ENCODE results near the gene HSPA1L.

The HSPA1L gene

DNA sequence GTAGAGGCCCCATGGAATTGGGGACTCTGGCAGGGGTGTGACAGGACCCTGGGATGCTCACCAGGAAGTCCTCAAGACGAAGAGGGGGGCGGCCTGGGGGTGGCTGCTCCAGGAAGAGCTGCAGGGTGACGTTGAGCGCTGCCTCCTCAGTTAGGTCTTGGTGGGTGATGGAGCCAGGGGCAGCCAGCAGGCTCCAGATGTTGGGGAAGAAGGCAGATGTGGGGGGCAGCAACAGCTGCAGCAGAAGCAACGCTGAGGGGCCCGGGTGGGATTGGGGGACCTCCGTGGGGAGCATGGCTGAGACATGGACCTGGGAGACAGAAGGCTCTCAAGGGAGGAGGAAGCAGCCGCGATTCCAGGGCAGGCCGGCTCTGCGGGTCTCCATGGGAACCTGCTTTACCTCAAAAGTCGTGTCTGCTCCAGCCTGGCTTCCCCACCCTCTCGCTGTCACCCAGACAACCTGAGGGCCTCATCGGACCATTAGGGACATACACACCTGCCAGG lies 38.5 kb downstream of the HSPA1L start:
- no peaks in the 10 kb centered on the region for H3K9me3 ChIP-seq (ENCODE audit: control insufficient read depth in 1 of 2, low read length in 2 of 2)
- no peaks in the 10 kb centered on the region for H3K27me3 ChIP-seq (ENCODE audit: control insufficient read depth in 1 of 2, insufficient read depth in 2 of 2, low read length in 2 of 2)
- H3K36me3 ChIP-seq (ENCODE audit: control insufficient read depth in 1 of 2, insufficient read depth in 2 of 2, low read length in 2 of 2): peaks cover 16 to 30% of the 10 kb centered on the region in 2 donors
- peak overlapping the region; percentile 57 to 68 for H3K9ac ChIP-seq (ENCODE audit: low read depth in 1 of 2, low read length in 2 of 2)
- H3K27ac ChIP-seq (ENCODE audit: low read depth, low read length): peak overlapping the region; percentile 65
- peaks cover 32 to 35% of the 10 kb centered on the region in 2 donors for H3K4me1 ChIP-seq (ENCODE audit: control insufficient read depth in 1 of 2, insufficient read depth in 2 of 2, low read length in 2 of 2)
- peak overlapping the region; percentile 37 to 48 for H3K4me3 ChIP-seq (ENCODE audit: low read depth in 1 of 2, low read length in 2 of 2)

DNA sequence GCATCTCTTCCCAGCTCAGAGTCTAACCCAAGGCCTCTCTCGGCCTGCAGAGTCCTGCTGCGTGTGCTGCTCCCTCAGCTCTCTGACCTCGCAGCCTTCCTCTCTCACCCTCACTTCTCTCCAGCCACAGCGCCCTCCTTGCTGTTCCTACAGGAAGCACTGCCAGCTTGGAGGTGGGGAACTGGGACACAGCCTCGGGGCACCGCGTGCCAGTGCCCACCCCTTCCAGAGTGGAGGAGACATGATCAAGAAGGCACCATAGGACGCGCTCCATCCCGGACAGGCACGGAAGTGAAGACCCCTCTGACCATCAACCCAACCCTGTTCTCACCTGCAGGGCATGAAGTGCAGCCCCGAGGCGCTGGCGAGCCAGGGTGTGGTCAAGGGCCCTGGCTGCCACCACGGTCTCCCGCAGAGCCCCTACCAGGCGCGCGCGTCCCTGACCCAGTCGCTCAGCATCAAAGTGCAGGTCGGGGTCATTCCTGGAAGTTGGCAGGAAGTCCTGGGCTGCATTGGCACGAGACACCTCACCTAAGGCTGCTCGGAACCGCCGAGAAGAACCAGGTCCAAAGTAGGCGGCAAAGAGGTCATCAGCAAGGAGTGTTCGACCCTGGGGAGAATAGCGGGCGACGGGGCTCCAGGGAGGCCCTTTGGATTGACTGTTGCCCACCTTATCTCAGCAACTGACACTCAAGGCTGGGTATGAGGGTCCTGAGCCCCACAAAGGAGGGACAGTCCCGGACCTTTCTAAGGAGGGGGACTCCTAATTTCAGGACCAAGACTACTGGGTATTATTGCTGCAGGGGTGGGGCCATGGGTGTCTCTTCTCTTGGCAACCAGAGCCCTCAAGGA lies 39.2 kb downstream of the HSPA1L start:
- Histone ChIP-seq H3K4me1 (ENCODE audit: control insufficient read depth in 1 of 2, insufficient read depth in 2 of 2, low read length in 2 of 2) (peaks cover 32 to 35% of the 10 kb centered on the region in 2 donors), H3K9ac (ENCODE audit: low read depth in 1 of 2, low read length in 2 of 2) (peak overlapping the region; percentile 57 to 68), H3K4me3 (ENCODE audit: low read depth in 1 of 2, low read length in 2 of 2) (peak overlapping the region; percentile 37 to 48), H3K36me3 (ENCODE audit: control insufficient read depth in 1 of 2, insufficient read depth in 2 of 2, low read length in 2 of 2) (peaks cover 11 to 23% of the 10 kb centered on the region in 2 donors), H3K9me3 (ENCODE audit: control insufficient read depth in 1 of 2, low read length in 2 of 2) (no peaks in the 10 kb centered on the region), H3K27ac (ENCODE audit: low read depth, low read length) (no peak overlapping the region), H3K27me3 (ENCODE audit: control insufficient read depth in 1 of 2, insufficient read depth in 2 of 2, low read length in 2 of 2) (no peaks in the 10 kb centered on the region)

DNA sequence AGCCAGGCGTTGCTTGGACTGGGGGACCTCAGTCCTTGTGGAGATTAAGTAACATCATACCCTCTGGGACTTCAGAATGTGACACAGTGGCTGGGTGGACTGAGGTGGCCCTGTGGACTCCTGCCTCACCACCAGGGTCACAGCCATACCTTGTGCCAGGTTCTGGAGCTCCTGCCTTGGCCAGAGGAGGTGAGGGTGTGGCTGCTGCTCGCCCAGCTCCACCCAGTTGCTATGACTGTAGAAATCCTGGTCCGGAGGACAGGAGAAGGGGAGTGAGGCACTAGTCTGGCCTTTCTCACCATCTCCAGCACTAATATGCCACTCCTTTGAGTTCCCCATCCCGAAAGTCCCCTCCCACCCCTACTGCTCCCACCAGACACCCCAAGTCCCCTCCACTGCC lies 39.9 kb downstream of the HSPA1L start:
- H3K36me3 ChIP-seq (ENCODE audit: control insufficient read depth in 1 of 2, insufficient read depth in 2 of 2, low read length in 2 of 2): peaks cover 4 to 16% of the 10 kb centered on the region in 2 donors
- no peak overlapping the region for H3K27ac ChIP-seq (ENCODE audit: low read depth, low read length)
- peak overlapping the region; percentile 33 to 68 for H3K9ac ChIP-seq (ENCODE audit: low read depth in 1 of 2, low read length in 2 of 2)
- H3K27me3 ChIP-seq (ENCODE audit: control insufficient read depth in 1 of 2, insufficient read depth in 2 of 2, low read length in 2 of 2): no peaks in the 10 kb centered on the region
- peaks cover 32 to 35% of the 10 kb centered on the region in 2 donors for H3K4me1 ChIP-seq (ENCODE audit: control insufficient read depth in 1 of 2, insufficient read depth in 2 of 2, low read length in 2 of 2)
- peak overlapping the region in 1 of 2 donors; percentile 5 for H3K4me3 ChIP-seq (ENCODE audit: low read depth in 1 of 2, low read length in 2 of 2)
- H3K9me3 ChIP-seq (ENCODE audit: control insufficient read depth in 1 of 2, low read length in 2 of 2): no peaks in the 10 kb centered on the region

DNA sequence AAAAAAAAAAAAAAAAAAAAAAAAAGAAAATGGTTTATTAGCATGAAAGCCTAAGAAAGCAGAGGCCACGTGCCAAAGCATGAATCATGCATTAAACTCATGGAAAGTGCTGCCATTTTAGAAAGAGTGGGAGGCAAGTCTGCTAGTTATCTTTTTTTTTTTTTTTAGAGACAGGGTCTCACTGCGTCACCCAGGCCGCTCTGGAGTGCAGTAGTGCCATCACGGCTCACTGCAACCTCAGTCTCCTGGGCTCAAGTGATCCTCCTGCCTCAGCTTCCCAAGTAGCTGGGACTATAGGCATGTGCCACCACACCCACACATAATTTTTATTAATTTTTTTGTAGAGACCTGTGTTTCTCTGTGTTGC lies 43.1 kb downstream of the HSPA1L start:
- Histone ChIP-seq H3K36me3 (ENCODE audit: control insufficient read depth in 1 of 2, insufficient read depth in 2 of 2, low read length in 2 of 2) (no peaks in the 10 kb centered on the region), H3K9me3 (ENCODE audit: control insufficient read depth in 1 of 2, low read length in 2 of 2) (no peaks in the 10 kb centered on the region), H3K9ac (ENCODE audit: low read depth in 1 of 2, low read length in 2 of 2) (no peak overlapping the region), H3K4me3 (ENCODE audit: low read depth in 1 of 2, low read length in 2 of 2) (no peak overlapping the region), H3K27me3 (ENCODE audit: control insufficient read depth in 1 of 2, insufficient read depth in 2 of 2, low read length in 2 of 2) (no peaks in the 10 kb centered on the region), H3K27ac (ENCODE audit: low read depth, low read length) (no peak overlapping the region), H3K4me1 (ENCODE audit: control insufficient read depth in 1 of 2, insufficient read depth in 2 of 2, low read length in 2 of 2) (peaks cover 26 to 31% of the 10 kb centered on the region in 2 donors)

DNA sequence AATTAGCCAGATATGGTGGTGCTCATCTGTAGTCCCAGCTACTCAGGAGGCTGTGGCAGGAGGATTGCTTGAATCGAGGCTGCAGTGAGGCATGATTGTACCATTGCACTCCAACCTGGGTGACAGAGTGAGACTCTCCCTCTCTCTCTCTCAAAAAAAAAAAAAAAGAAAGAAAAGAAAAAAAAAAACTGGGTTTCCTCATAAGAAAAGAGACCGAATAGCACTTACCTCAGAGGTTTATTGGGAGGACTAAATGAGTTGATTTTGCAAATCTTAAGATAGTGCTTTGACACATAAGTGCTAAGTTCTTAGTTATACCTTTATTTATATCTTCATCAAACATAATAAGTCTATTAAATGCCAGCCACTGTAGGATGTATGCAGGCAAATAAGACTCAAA lies 44.2 kb downstream of the HSPA1L start:
- Histone ChIP-seq H3K4me1 (ENCODE audit: control insufficient read depth in 1 of 2, insufficient read depth in 2 of 2, low read length in 2 of 2) (peaks cover 15 to 30% of the 10 kb centered on the region in 2 donors), H3K9me3 (ENCODE audit: control insufficient read depth in 1 of 2, low read length in 2 of 2) (no peaks in the 10 kb centered on the region), H3K27me3 (ENCODE audit: control insufficient read depth in 1 of 2, insufficient read depth in 2 of 2, low read length in 2 of 2) (no peaks in the 10 kb centered on the region)

DNA sequence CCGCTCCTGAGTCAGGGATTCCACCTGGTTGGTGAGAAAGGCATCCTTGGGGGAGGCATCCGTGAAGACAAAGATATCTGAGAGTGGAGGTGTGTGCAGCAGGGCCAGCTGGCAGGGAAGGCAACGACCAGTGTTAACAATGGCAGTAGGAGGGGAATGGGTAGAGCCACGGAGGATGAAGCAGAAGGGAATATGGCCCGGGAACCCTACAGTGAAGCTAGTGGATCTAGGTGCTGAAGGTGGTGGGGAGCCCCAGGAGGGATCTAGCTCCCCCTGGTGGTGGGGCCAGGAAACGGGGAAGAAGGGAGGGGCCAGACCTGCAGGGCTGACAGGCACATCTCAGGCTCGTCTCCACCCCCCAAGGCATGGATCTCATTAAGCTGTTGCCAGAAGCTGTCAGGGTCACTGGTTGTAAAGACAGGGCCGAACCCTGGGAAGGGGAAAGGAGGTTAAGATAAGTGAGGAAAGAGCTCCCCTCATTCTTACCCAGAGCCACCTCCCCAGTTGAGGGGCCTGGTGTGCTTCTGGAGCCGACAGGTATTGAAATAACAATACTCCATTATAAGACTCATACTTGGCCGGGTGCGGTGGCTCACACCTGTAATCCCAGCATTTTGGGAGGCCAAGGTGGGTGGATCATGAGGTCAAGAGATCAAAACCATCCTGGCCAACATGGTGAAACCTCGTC lies 45.3 kb downstream of the HSPA1L start:
- peaks cover 5 to 24% of the 10 kb centered on the region in 2 donors for H3K4me1 ChIP-seq (ENCODE audit: control insufficient read depth in 1 of 2, insufficient read depth in 2 of 2, low read length in 2 of 2)
- no peak overlapping the region for H3K4me3 ChIP-seq (ENCODE audit: low read depth in 1 of 2, low read length in 2 of 2)
- H3K9me3 ChIP-seq (ENCODE audit: control insufficient read depth in 1 of 2, low read length in 2 of 2): no peaks in the 10 kb centered on the region
- no peaks in the 10 kb centered on the region for H3K27me3 ChIP-seq (ENCODE audit: control insufficient read depth in 1 of 2, insufficient read depth in 2 of 2, low read length in 2 of 2)
- no peak overlapping the region for H3K27ac ChIP-seq (ENCODE audit: low read depth, low read length)
- H3K9ac ChIP-seq (ENCODE audit: low read depth in 1 of 2, low read length in 2 of 2): no peak overlapping the region
- H3K36me3 ChIP-seq (ENCODE audit: control insufficient read depth in 1 of 2, insufficient read depth in 2 of 2, low read length in 2 of 2): no peaks in the 10 kb centered on the region

More for the DNA sequence above, 44.2 kb downstream of the HSPA1L start:
- Histone ChIP-seq H3K4me3 (ENCODE audit: low read depth in 1 of 2, low read length in 2 of 2) (no peak overlapping the region), H3K27ac (ENCODE audit: low read depth, low read length) (no peak overlapping the region), H3K9ac (ENCODE audit: low read depth in 1 of 2, low read length in 2 of 2) (no peak overlapping the region), H3K36me3 (ENCODE audit: control insufficient read depth in 1 of 2, insufficient read depth in 2 of 2, low read length in 2 of 2) (no peaks in the 10 kb centered on the region)

DNA sequence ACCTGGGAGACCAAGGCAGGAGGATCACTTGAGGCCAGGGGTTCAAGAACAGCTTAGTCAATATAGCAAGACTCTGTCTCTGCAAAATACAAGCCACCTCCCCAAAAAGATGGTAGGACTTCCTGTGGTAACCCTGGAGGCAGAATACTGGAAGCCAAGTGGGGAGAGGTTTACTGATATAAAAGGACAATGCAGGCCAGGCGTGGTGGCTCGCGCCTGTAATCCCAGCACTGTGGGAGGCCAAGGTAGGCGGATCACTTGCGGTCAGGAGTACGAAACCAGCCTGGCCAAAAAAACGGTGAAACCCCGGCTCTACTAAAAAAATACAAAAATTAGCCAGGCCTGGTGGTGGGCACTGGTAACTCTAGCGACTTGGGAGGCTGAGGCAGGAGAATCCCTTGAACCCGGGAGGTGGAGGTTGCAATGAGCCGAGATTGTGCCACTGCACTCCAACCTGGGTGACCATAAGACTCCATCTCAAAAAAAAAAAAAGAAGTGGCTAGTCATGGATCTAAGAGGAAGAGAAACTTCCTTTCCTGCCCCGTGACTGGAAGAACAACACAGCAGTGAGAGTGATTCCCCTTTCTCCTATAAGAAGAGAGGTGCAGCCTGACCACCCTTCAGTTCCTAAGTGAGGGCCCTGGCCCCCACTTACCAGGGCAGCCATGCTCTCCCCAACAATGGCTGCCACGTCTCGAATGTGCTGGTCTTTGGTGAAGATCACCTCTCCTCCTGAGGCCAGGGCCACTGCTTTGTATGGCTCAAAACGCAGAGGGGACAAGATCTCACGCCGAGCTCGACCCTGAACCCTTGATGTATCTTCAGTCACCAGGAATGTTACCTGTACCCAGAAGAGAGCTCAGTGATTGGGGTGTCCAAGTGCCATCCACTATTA lies 46.5 kb downstream of the HSPA1L start:
- Histone ChIP-seq H3K4me3 (ENCODE audit: low read depth in 1 of 2, low read length in 2 of 2) (no peak overlapping the region), H3K27ac (ENCODE audit: low read depth, low read length) (no peak overlapping the region), H3K4me1 (ENCODE audit: control insufficient read depth in 1 of 2, insufficient read depth in 2 of 2, low read length in 2 of 2) (peaks cover 11 to 35% of the 10 kb centered on the region in 2 donors), H3K27me3 (ENCODE audit: control insufficient read depth in 1 of 2, insufficient read depth in 2 of 2, low read length in 2 of 2) (no peaks in the 10 kb centered on the region), H3K9ac (ENCODE audit: low read depth in 1 of 2, low read length in 2 of 2) (no peak overlapping the region), H3K36me3 (ENCODE audit: control insufficient read depth in 1 of 2, insufficient read depth in 2 of 2, low read length in 2 of 2) (peaks cover 0 to 3% of the 10 kb centered on the region in 2 donors), H3K9me3 (ENCODE audit: control insufficient read depth in 1 of 2, low read length in 2 of 2) (no peaks in the 10 kb centered on the region)

DNA sequence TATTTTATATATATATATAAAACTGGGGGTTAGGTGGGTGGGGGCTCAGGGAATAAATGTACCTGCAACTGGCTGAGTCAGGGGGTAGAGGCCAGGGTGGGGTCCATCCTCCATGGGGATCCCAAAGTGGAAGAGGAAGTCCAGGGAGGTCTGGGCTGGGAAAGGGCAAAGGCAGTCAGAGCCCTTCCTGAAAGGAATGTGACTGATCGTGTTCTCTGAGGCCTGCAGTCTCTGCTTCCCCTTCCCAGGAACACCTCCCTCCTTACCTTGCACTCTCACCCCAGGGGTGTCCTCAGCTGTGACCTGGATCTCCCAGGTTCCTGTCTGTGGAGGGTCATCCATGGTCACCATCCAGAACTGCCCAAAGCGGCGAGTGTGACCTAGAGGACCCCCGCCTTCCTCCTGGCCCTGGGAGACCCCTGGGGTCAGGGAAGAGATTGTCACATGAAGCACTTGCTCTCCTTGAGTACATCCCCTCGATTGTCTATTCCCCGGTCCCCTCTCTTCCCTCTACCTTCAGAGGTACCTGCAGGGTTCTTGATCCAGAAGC lies 47.9 kb downstream of the HSPA1L start:
- H3K4me1 ChIP-seq (ENCODE audit: control insufficient read depth in 1 of 2, insufficient read depth in 2 of 2, low read length in 2 of 2): peaks cover 21 to 35% of the 10 kb centered on the region in 2 donors
- peaks cover 0 to 7% of the 10 kb centered on the region in 2 donors for H3K36me3 ChIP-seq (ENCODE audit: control insufficient read depth in 1 of 2, insufficient read depth in 2 of 2, low read length in 2 of 2)
- no peak overlapping the region for H3K4me3 ChIP-seq (ENCODE audit: low read depth in 1 of 2, low read length in 2 of 2)
- H3K9ac ChIP-seq (ENCODE audit: low read depth in 1 of 2, low read length in 2 of 2): peak overlapping the region in 1 of 2 donors; percentile 10
- H3K9me3 ChIP-seq (ENCODE audit: control insufficient read depth in 1 of 2, low read length in 2 of 2): no peaks in the 10 kb centered on the region
- no peak overlapping the region for H3K27ac ChIP-seq (ENCODE audit: low read depth, low read length)
- no peaks in the 10 kb centered on the region for H3K27me3 ChIP-seq (ENCODE audit: control insufficient read depth in 1 of 2, insufficient read depth in 2 of 2, low read length in 2 of 2)

DNA sequence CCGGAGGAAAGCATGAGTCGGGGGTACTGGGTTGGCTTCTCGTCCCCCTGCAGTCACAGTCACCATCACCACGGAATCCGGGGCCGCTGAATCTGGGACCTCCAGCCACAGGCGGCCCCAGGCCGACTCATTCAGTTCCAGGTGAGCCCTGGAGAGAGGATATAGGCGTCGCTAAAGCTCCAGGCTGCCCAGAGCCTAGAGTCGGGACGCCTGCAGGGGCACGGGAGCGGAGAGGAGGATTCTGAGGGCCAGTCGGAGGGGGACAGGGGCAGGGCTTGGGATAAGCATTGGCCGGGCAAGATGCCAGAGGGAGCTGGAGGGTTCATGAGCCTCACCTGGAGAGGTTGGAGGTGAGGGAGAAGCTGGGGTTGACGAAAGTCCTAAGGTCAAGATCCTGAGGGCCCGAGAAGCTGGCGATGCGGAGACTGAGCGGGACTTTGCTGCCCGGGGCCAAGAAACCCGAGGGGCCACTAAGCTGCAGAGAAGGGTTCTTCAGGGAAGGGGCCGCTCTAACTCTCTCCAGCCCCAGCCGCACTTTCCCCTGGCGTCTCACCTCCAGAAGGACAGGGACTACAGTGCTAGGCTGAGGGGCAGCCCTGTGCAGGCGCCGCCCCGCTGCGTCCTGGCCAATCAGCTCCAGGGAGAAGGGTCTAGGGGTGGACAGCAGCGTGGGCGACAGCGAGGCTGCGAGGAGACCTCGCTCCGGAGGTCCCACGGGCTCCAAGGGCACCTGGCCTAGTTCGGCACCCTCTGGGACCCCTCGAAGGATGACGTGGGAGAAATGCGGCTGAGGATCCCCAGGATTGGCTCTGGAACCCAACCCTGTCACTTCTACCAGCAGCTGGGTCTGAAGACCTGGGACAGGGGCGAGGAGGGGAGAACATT lies 48.9 kb downstream of the HSPA1L start:
- no peaks in the 10 kb centered on the region for H3K9me3 ChIP-seq (ENCODE audit: control insufficient read depth in 1 of 2, low read length in 2 of 2)
- peak overlapping the region; percentile 41 to 65 for H3K4me3 ChIP-seq (ENCODE audit: low read depth in 1 of 2, low read length in 2 of 2)
- peaks cover 0 to 14% of the 10 kb centered on the region in 2 donors for H3K36me3 ChIP-seq (ENCODE audit: control insufficient read depth in 1 of 2, insufficient read depth in 2 of 2, low read length in 2 of 2)
- H3K27me3 ChIP-seq (ENCODE audit: control insufficient read depth in 1 of 2, insufficient read depth in 2 of 2, low read length in 2 of 2): no peaks in the 10 kb centered on the region
- H3K9ac ChIP-seq (ENCODE audit: low read depth in 1 of 2, low read length in 2 of 2): peak overlapping the region; percentile 47 to 77
- H3K27ac ChIP-seq (ENCODE audit: low read depth, low read length): no peak overlapping the region
- peaks cover 29 to 40% of the 10 kb centered on the region in 2 donors for H3K4me1 ChIP-seq (ENCODE audit: control insufficient read depth in 1 of 2, insufficient read depth in 2 of 2, low read length in 2 of 2)

Measured in duodenal mucosa (tissue), 2 donors.